Tibial artery (tissue), 4 donors: ENCODE measurements around the gene SLC35G3.

Experiments
- DNase-seq, 2 donors: peaks; one replicate each; pipeline ENCODE4 v3.0.0-alpha.2; 2019
- H3K27ac ChIP-seq, 2 donors: fragments of 200-600 bp; sonication (generic) in 1 of 2; 1 replicate in 1 of 2; 2 replicates in 1 of 2; pipeline ENCODE4 v1.5.1; 2018 to 2019; ENCODE audit warnings: mild to moderate bottlenecking in 1 of 2
- H3K27me3 ChIP-seq, 2 donors: fragments of 200-600 bp; sonication (generic) in 1 of 2; one replicate each; pipeline versions ENCODE4 v1.5.1 to v1.6.0; 2016 to 2019
- H3K36me3 ChIP-seq, 3 donors: fragments of 200-600 bp; sonication (generic) in 2 of 3; one replicate each; pipeline ENCODE4 v1.5.1; 2016 to 2019; ENCODE audit warnings: mild to moderate bottlenecking in 2 of 3
- H3K4me1 ChIP-seq, 4 donors: fragments of 200-600 bp; sonication (generic) in 2 of 4; 1 replicate in 3 of 4; 2 replicates in 1 of 4; pipeline ENCODE4 v1.5.1; 2016 to 2019
- H3K4me3 ChIP-seq, 2 donors: fragments of 200-600 bp; sonication (generic) in 1 of 2; 1 replicate in 1 of 2; 2 replicates in 1 of 2; pipeline ENCODE4 v1.5.1; 2018 to 2019; ENCODE audit warnings: mild to moderate bottlenecking in 2 of 2
- H3K9me3 ChIP-seq, 3 donors: fragments of 200-600 bp; sonication (generic) in 1 of 3; one replicate each; pipeline ENCODE4 v1.5.1; 2016 to 2019
- intact Hi-C: fragments of 100-400 bp; cut with DNase I; formaldehyde crosslinking; loops from one replicate; pipeline ENCODE4 v1.15.0; 2023; ENCODE audit warnings: low total_unique reads
- TF ChIP-seq, protein P1 (sequence below), 2 experiments: fragments of 200-600 bp in 1 of 2; fragments of 450-650 bp in 1 of 2; IDR thresholded peaks; one replicate each; pipeline ENCODE4 v1.5.1; 2017 to 2019; ENCODE audit warnings: antibody characterized with exemption in 2 of 2, mild to moderate bottlenecking in 1 of 2, moderate library complexity in 1 of 2

Gene SLC35G3

DNA sequence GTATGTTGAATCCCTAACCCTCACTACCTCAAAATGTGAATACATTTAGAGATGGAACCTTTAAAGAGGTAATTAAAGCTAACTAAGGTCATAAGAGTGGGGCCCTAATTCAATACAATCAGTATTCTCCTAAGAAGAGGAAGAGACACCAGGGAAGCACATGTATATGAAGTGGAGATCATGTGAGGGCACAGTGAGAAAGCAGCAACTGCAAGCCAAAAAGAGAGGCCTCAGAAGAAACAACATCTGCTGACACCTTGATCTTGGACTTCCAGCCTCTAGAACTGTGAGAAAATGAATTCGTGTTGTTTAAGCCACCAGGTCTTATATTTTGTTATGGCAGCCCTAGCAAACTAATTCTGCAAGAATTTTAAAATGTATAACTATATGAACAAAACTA lies 35.4 kb upstream of the SLC35G3 start:
- TF ChIP-seq, protein P1, sequence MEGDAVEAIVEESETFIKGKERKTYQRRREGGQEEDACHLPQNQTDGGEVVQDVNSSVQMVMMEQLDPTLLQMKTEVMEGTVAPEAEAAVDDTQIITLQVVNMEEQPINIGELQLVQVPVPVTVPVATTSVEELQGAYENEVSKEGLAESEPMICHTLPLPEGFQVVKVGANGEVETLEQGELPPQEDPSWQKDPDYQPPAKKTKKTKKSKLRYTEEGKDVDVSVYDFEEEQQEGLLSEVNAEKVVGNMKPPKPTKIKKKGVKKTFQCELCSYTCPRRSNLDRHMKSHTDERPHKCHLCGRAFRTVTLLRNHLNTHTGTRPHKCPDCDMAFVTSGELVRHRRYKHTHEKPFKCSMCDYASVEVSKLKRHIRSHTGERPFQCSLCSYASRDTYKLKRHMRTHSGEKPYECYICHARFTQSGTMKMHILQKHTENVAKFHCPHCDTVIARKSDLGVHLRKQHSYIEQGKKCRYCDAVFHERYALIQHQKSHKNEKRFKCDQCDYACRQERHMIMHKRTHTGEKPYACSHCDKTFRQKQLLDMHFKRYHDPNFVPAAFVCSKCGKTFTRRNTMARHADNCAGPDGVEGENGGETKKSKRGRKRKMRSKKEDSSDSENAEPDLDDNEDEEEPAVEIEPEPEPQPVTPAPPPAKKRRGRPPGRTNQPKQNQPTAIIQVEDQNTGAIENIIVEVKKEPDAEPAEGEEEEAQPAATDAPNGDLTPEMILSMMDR (IDR thresholded peaks at IDR 0.05): no peak
- no peak overlapping the region for H3K4me3 ChIP-seq
- DNase-seq: no peak
- intact Hi-C loops: no loop called here
- no peaks in the 10 kb centered on the region for H3K36me3 ChIP-seq
- no peaks in the 10 kb centered on the region for H3K4me1 ChIP-seq
- H3K27ac ChIP-seq: no peak overlapping the region
- H3K9me3 ChIP-seq: no peaks in the 10 kb centered on the region
- no peaks in the 10 kb centered on the region for H3K27me3 ChIP-seq

DNA sequence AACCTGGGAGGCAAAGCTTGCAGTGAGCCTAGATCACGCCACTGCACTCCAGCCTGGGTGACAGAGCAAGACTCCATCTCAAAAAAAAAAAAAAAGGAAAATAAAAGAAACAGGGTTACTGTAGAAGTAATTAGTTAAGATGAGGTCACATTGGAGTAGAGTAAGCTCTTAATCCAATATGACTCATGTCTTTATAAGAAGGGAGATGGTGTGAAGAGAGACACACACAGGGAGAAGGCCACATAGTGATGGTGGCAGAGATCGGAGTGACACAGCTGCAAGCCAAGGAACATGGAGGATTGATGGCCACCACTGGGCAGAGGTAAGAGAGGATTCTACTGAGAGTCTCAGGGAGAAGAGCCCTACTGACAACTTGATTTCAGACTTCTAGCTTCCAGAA lies 33.4 kb upstream of the SLC35G3 start:
- H3K27ac ChIP-seq: no peak overlapping the region
- no peaks in the 10 kb centered on the region for H3K4me1 ChIP-seq
- H3K4me3 ChIP-seq: no peak overlapping the region
- H3K36me3 ChIP-seq: no peaks in the 10 kb centered on the region
- intact Hi-C loops: no loop called here
- H3K9me3 ChIP-seq: peaks cover 0 to 3% (median 0%) of the 10 kb centered on the region in 3 donors
- TF ChIP-seq, protein P1 (IDR thresholded peaks at IDR 0.05): no peak
- H3K27me3 ChIP-seq: no peaks in the 10 kb centered on the region
- DNase-seq: no peak

DNA sequence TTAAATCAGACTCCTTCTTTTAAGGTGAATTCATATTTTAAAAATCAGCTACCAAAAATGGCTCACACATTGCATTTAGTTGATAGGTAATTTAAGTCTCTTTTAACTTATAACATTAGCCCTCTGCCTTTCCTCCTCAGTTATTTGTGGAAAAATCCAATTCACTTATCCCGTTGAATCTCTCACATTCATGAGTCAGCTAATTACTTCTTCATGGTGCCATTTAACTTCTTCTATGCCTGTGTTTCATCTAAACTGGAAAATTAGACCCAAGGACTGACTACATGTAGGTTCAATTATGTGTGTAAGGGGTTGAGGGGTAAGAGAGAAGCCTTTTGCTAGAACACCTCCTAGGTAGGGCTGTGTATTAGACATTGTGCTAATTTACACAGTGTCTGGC lies 30.2 kb upstream of the SLC35G3 start:
- H3K36me3 ChIP-seq: no peaks in the 10 kb centered on the region
- TF ChIP-seq, protein P1 (IDR thresholded peaks at IDR 0.05): no peak
- no peak for DNase-seq
- no peaks in the 10 kb centered on the region for H3K4me1 ChIP-seq
- H3K27me3 ChIP-seq: peaks cover 0 to 2% of the 10 kb centered on the region in 2 donors
- H3K9me3 ChIP-seq: peaks cover 0 to 12% (median 3%) of the 10 kb centered on the region in 3 donors
- intact Hi-C loops: no loop called here
- no peak overlapping the region for H3K4me3 ChIP-seq
- no peak overlapping the region for H3K27ac ChIP-seq

DNA sequence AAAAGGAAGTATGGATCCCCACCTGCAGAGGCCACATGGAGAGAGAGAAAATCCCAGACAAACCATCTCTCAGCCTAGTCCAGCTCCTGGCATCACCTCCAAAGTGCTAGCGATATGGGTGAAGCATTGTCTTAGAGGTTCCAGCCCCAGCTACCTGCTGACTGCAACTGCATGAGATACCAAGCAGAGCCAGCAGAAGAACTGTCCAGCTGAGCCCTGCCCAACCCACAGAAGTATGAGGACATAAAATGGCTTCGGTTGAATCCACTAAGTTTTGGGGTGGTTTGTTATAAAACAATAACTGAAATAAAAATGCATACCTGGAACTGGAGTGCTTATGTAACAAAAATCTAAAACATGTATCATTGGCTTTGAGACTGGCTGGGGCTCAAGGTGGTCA lies 28.3 kb upstream of the SLC35G3 start:
- Histone ChIP-seq H3K4me3 (no peak overlapping the region), H3K36me3 (no peaks in the 10 kb centered on the region), H3K27me3 (peaks cover 0 to 2% of the 10 kb centered on the region in 2 donors), H3K27ac (no peak overlapping the region), H3K4me1 (no peaks in the 10 kb centered on the region), H3K9me3 (peaks cover 0 to 12% (median 3%) of the 10 kb centered on the region in 3 donors)
- TF ChIP-seq, protein P1 (IDR thresholded peaks at IDR 0.05): no peak
- DNase-seq: no peak
- intact Hi-C loops: no loop called here

DNA sequence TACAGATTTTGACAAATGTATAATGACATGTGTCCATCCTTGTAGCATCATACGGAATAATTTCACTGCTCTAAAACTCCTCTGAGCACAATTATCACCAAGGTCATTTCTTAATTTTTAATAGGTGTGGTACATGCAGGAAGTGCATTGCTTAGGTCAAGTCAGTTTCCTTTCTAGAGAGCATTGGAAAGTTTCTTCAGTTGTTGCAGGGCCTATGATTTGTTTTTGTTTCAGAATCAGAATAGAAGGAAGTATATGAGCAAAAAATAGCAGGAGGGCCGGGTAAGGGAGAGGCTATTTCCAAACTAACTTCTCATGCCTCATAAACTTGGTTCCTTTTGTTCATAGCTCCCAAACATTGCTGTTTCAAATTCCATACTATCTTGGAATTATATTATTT lies 24.7 kb upstream of the SLC35G3 start:
- no peak overlapping the region for H3K4me3 ChIP-seq
- no peaks in the 10 kb centered on the region for H3K36me3 ChIP-seq
- no peaks in the 10 kb centered on the region for H3K4me1 ChIP-seq
- H3K9me3 ChIP-seq: peaks cover 0 to 12% (median 3%) of the 10 kb centered on the region in 3 donors
- H3K27me3 ChIP-seq: peaks cover 0 to 9% of the 10 kb centered on the region in 2 donors
- TF ChIP-seq, protein P1 (IDR thresholded peaks at IDR 0.05): no peak
- DNase-seq: no peak
- no peak overlapping the region for H3K27ac ChIP-seq
- intact Hi-C loops: no loop called here

DNA sequence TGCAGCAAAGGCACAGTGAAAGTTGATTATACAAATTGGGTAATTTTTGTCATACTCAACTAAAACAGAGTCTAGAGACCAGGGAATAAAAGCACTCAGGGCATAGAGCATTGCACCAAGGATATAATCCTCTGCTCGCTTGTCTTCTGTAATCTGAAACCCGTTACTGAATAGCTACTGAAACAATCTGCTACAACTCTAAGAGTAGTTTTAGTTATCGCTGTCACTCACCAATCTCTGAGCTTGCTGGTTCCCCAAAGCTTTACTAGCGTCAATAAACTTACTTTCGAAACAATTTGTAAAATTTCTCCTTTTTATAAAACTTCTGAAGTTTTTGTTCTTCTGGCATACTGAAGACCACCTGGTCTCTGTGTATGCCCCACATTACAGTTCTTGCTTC lies 22.9 kb upstream of the SLC35G3 start:
- Histone ChIP-seq H3K36me3 (no peaks in the 10 kb centered on the region), H3K27me3 (peaks cover 0 to 7% of the 10 kb centered on the region in 2 donors), H3K9me3 (peaks cover 0 to 5% (median 0%) of the 10 kb centered on the region in 3 donors), H3K4me1 (no peaks in the 10 kb centered on the region), H3K27ac (no peak overlapping the region), H3K4me3 (no peak overlapping the region)
- intact Hi-C loops: no loop called here
- no peak for DNase-seq
- TF ChIP-seq, protein P1 (IDR thresholded peaks at IDR 0.05): no peak
